Measurements from ENCODE around the gene NELFA.

- TF ChIP-seq ZNF274 (IDR thresholded peaks at IDR 0.05; ENCODE audit: low read depth, low read length) (no peak), YY1 (IDR thresholded peaks at IDR 0.05; ENCODE audit: insufficient read depth, insufficient read length) (no peak)
Measured at GRCh38 chr4:1933700-1934099, 75.1 kb downstream of the NELFA start.
